Left lung (tissue), 10 donors: ENCODE results near the gene TMEM256. TPM values are rescaled to one million over a fixed set of nuclear protein-coding genes. Genes with fewer than 3 reads are reported as not detected.

ENCODE experiments used
- ATAC-seq: fragments of 200-7000 bp; cut with Tn5 transposase; one replicate; pipeline ENCODE4 v1.9.1; 2020; ENCODE audit warnings: moderate library complexity
- DNase-seq, 4 donors: peaks; one replicate each; pipeline ENCODE4 v3.0.0-alpha.2; 2013 to 2020
- H3K27ac ChIP-seq, 2 donors: fragments of 200-600 bp; sonication (generic) in 1 of 2; one replicate each; pipeline versions ENCODE4 v1.5.0 to v1.8.0; 2020 to 2021
- H3K27me3 ChIP-seq, 2 donors: fragments of 200-600 bp; sonication (generic) in 1 of 2; one replicate each; pipeline versions ENCODE4 v1.5.0 to v1.8.0; 2020 to 2021
- H3K36me3 ChIP-seq, 2 donors: fragments of 200-600 bp; sonication (generic) in 1 of 2; one replicate each; pipeline versions ENCODE4 v1.5.0 to v1.8.0; 2020 to 2021
- H3K4me1 ChIP-seq, 2 donors: fragments of 200-600 bp; one replicate each; pipeline ENCODE4 v1.8.0; 2021
- H3K4me3 ChIP-seq, 2 donors: fragments of 200-600 bp; sonication (generic) in 1 of 2; one replicate each; pipeline versions ENCODE4 v1.5.0 to v1.8.0; 2020 to 2021; ENCODE audit warnings: mild to moderate bottlenecking in 1 of 2
- H3K9me3 ChIP-seq, 2 donors: fragments of 200-600 bp; sonication (generic) in 1 of 2; one replicate each; pipeline versions ENCODE4 v1.5.0 to v1.8.0; 2020 to 2021
- CTCF ChIP-seq, 2 donors: fragments of 200-600 bp; sonication (generic) in 1 of 2; IDR thresholded peaks; one replicate each; pipeline versions ENCODE4 v1.5.0 to v1.8.0; 2021; ENCODE audit warnings: antibody characterized with exemption in 2 of 2
- intact Hi-C, 2 donors: fragments of 100-400 bp; cut with DNase I; formaldehyde crosslinking; loops; one replicate each; pipeline versions ENCODE4 v1.11.2 to v1.14.2; 2022
- polyA plus RNA-seq, 6 donors: library from polyadenylated mRNA; unstranded; fragments of 120-200 nt; gene quantifications; one replicate each; pipeline ENCODE4 v1.2.1, GENCODE V29; 2013; ENCODE audit not compliant: insufficient read length in 6 of 6
- total RNA-seq, 2 donors: library from RNA; stranded (reverse); fragmentation: NEBNext Ultra II Directional; extraction: Animal tissue kit (Norgen Biotek cat#: 25700); gene quantifications; one replicate each; pipeline ENCODE4 v1.2.1, GENCODE V29; 2021
- donor health status: DM: no; HTN: yes; CAD: no.
- donor health status: DM: no; HTN: no; CAD: no.

The TMEM256 gene
- total and polyA plus RNA-seq, 8 donors, result 50.7 to 75.7 (median 71.5) TPM

GRCh38 chr17:7440834-7441195 is 36.9 kb upstream of the TMEM256 start:
- Histone ChIP-seq H3K4me3 (no peak overlapping the region), H3K36me3 (no peaks in the 10 kb centered on the region), H3K27ac (no peak overlapping the region), H3K27me3 (peaks cover 17 to 67% of the 10 kb centered on the region in 2 donors), H3K9me3 (no peaks in the 10 kb centered on the region), H3K4me1 (peaks cover 32 to 63% of the 10 kb centered on the region in 2 donors)
- TF ChIP-seq CTCF (IDR thresholded peaks at IDR 0.05), result no peak
- DNase-seq (peak in 2 of 4 donors; percentile 58 to 83), ATAC-seq (no peak)
- intact Hi-C loops, result no loop called here

- H3K4me1 ChIP-seq, result peaks cover 32 to 62% of the 10 kb centered on the region in 2 donors
- intact Hi-C loops, result no loop called here
- peak in 3 of 4 donors; percentile 31 to 84 (median 55) for DNase-seq
- peak overlapping the region; percentile 14 to 21 for H3K4me3 ChIP-seq
- H3K9me3 ChIP-seq, result no peaks in the 10 kb centered on the region
- ATAC-seq, result no peak
- TF ChIP-seq CTCF (IDR thresholded peaks at IDR 0.05), result no peak
- peaks cover 17 to 61% of the 10 kb centered on the region in 2 donors for H3K27me3 ChIP-seq
- no peak overlapping the region for H3K27ac ChIP-seq
- H3K36me3 ChIP-seq, result no peaks in the 10 kb centered on the region
Observed at GRCh38 chr17:7440113-7440833, 36.4 kb upstream of the TMEM256 start.

GRCh38 chr17:7439462-7440112 is 35.7 kb upstream of the TMEM256 start, which contains the start of gene FGF11:
Gene FGF11, plus strand, starts transcription at chr17:7439512. Its CDS starts 109 bp downstream, at chr17:7439621.
- Histone ChIP-seq H3K4me3 (peak within 1 kb of the TSS; percentile 21 to 72), H3K4me1 (peaks cover 28 to 58% of the 10 kb centered on the region in 2 donors), H3K27me3 (peaks cover 17 to 54% of the 10 kb centered on the region in 2 donors), H3K9me3 (no peaks in the 10 kb centered on the region), H3K27ac (no peak within 1 kb of the TSS), H3K36me3 (no peaks in the 10 kb centered on the region)
- TF ChIP-seq CTCF (IDR thresholded peaks at IDR 0.05), result no peak
- intact Hi-C loops, result loop anchor here in 1 of 2 donors (10.0 kb wide), 1 partner anchor 85 kb away; the partner anchor contains the start of genes KCTD11 and TMEM95
- DNase-seq (peak in 1 of 4 donors; percentile 79), ATAC-seq (no peak)

- Histone ChIP-seq H3K27ac (no peak overlapping the region), H3K4me3 (peak overlapping the region; percentile 16 to 72), H3K27me3 (peaks cover 17 to 49% of the 10 kb centered on the region in 2 donors), H3K4me1 (peaks cover 28 to 59% of the 10 kb centered on the region in 2 donors), H3K36me3 (no peaks in the 10 kb centered on the region), H3K9me3 (no peaks in the 10 kb centered on the region)
- intact Hi-C loops, result loop anchor here in 1 of 2 donors (10.0 kb wide), 1 partner anchor 84 kb away; the partner anchor contains the start of genes KCTD11 and TMEM95
- DNase-seq, result no peak
- no peak for TF ChIP-seq CTCF (IDR thresholded peaks at IDR 0.05)
- no peak for ATAC-seq
Observed at GRCh38 chr17:7438656-7439460, 35.0 kb upstream of the TMEM256 start.
